ENCODE results near the gene HTR4.

The HTR4 gene

DNA sequence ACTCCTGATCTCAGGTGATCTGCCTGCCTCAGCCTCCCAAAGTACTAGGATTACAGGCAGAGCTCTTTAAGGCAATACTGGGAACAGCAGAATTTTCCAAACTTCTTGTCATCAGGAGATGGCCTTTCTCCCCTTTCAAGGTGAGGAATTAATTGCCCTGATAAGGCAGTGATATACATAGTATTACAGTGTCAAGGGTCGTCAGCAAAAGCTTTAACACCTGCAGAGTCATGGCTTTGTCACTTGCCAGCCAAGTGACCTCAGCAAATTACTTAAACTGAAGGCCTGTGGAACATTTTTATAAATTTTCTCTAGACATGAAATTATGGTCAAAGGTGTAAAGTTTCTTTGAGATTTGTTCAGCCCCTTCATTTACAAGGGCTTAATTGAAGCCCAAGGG lies 211.1 kb downstream of the HTR4 start:
- TF ChIP-seq, protein P1, sequence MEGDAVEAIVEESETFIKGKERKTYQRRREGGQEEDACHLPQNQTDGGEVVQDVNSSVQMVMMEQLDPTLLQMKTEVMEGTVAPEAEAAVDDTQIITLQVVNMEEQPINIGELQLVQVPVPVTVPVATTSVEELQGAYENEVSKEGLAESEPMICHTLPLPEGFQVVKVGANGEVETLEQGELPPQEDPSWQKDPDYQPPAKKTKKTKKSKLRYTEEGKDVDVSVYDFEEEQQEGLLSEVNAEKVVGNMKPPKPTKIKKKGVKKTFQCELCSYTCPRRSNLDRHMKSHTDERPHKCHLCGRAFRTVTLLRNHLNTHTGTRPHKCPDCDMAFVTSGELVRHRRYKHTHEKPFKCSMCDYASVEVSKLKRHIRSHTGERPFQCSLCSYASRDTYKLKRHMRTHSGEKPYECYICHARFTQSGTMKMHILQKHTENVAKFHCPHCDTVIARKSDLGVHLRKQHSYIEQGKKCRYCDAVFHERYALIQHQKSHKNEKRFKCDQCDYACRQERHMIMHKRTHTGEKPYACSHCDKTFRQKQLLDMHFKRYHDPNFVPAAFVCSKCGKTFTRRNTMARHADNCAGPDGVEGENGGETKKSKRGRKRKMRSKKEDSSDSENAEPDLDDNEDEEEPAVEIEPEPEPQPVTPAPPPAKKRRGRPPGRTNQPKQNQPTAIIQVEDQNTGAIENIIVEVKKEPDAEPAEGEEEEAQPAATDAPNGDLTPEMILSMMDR (IDR thresholded peaks at IDR 0.05; ENCODE audit: low read depth, low read length): no peak
- H3K27ac ChIP-seq: no peak overlapping the region
- H3K36me3 ChIP-seq: peaks cover 11% of the 10 kb centered on the region
- no peak for DNase-seq
- no peaks in the 10 kb centered on the region for H3K9me3 ChIP-seq (ENCODE audit: severe bottlenecking)
- H3K4me3 ChIP-seq (ENCODE audit: low read depth, low read length): no peak overlapping the region
- no peaks in the 10 kb centered on the region for H3K27me3 ChIP-seq (ENCODE audit: insufficient read depth, low read depth, severe bottlenecking)

DNA sequence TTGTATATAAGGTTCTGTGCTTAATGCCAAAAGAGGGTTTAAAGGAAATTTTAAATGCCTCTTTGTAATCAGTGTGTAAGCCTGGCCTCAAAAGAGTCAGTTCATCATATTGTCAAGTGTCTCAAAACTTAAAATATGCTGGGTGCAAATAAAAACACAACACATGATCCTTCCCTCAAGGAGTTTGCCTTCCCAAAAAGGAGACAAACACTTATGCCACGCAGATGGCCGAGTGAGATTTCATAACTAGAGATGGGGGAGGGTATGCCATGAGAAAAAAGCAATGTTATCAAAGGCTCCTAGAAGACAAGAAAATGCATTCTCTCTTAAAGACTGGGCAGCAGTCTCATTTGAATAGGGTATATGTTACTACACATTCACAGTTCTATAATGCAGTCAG lies 215.4 kb downstream of the HTR4 start:
- Histone ChIP-seq H3K36me3 (peaks cover 13% of the 10 kb centered on the region), H3K4me3 (ENCODE audit: low read depth, low read length) (no peak overlapping the region), H3K27ac (no peak overlapping the region), H3K27me3 (ENCODE audit: insufficient read depth, low read depth, severe bottlenecking) (no peaks in the 10 kb centered on the region), H3K9me3 (ENCODE audit: severe bottlenecking) (no peaks in the 10 kb centered on the region)
- DNase-seq: no peak
- TF ChIP-seq, protein P1 (IDR thresholded peaks at IDR 0.05; ENCODE audit: low read depth, low read length): no peak

DNA sequence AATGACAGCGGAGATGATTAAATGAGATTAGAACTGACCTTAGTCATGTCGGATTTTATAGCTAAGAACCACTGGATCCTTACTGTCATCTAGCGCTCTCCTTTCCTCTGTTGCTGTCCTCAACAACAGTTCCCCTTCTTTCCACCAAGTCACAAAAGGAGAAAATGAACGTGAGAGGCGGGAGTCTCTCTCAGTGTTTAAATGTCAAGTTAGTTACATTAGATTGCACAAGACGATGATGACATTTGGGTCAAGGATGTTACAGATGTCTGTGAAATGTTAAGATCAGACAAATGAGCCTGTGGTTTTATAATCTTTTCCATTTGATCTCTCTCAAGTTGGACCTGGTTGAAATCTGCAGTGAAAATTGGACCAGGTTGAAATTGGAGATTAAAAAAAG lies 217.1 kb downstream of the HTR4 start:
- Histone ChIP-seq H3K27ac (no peak overlapping the region), H3K4me3 (ENCODE audit: low read depth, low read length) (no peak overlapping the region), H3K27me3 (ENCODE audit: insufficient read depth, low read depth, severe bottlenecking) (no peaks in the 10 kb centered on the region), H3K36me3 (peaks cover 23% of the 10 kb centered on the region), H3K9me3 (ENCODE audit: severe bottlenecking) (no peaks in the 10 kb centered on the region)
- TF ChIP-seq, protein P1 (IDR thresholded peaks at IDR 0.05; ENCODE audit: low read depth, low read length): no peak
- DNase-seq: no peak

DNA sequence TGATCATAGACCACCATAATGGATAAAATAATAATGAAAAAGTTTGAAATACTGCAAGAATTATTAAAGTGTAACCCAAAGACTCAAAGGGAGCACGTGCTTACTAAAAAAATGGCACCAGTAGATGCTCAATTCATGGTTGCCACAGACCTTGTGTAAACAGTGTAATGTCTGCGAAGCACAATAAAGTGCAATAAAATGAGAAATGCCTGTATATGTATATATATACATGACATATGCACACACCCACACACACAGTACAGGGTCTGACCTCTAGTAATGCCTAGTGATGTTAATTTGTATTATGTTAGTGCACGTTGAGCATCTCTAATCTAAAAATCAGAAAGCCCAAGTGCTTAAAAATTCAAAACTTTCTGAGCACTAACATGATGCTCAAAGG lies 218.3 kb downstream of the HTR4 start:
- Histone ChIP-seq H3K9me3 (ENCODE audit: severe bottlenecking) (no peaks in the 10 kb centered on the region), H3K27me3 (ENCODE audit: insufficient read depth, low read depth, severe bottlenecking) (no peaks in the 10 kb centered on the region), H3K4me3 (ENCODE audit: low read depth, low read length) (no peak overlapping the region), H3K27ac (no peak overlapping the region), H3K36me3 (peaks cover 23% of the 10 kb centered on the region)
- TF ChIP-seq, protein P1 (IDR thresholded peaks at IDR 0.05; ENCODE audit: low read depth, low read length): no peak
- no peak for DNase-seq

DNA sequence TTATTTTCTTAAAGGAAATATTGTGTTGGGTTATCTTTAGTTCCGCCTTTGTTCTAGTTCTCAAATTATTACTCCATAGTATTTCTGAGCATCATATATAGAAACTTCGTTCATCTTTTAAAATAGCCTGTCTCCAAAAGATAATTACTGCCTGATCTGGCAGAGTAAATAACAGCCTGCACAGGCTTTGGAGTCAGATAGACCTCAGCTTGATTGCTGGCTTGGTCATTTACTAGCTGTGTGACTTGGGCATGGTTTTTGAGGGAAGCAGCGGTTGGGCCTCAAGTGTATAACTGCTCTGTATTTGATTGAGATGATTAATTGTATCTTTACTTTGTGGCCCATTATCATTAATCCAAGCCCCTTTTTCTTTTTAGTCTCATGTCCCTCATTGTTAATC lies 220.5 kb downstream of the HTR4 start:
- no peak overlapping the region for H3K4me3 ChIP-seq (ENCODE audit: low read depth, low read length)
- H3K36me3 ChIP-seq: peaks cover 17% of the 10 kb centered on the region
- no peaks in the 10 kb centered on the region for H3K27me3 ChIP-seq (ENCODE audit: insufficient read depth, low read depth, severe bottlenecking)
- DNase-seq: no peak
- no peak overlapping the region for H3K27ac ChIP-seq
- no peaks in the 10 kb centered on the region for H3K9me3 ChIP-seq (ENCODE audit: severe bottlenecking)
- TF ChIP-seq, protein P1 (IDR thresholded peaks at IDR 0.05; ENCODE audit: low read depth, low read length): no peak
